Measurements from ENCODE around the gene IVD. TPM values are rescaled to one million over a fixed set of nuclear protein-coding genes. Genes with fewer than 3 reads are reported as not detected.

The IVD gene
- polyA plus RNA-seq, 2 donors: 13.4 to 14.9 TPM

GRCh38 chr15:40421246-40422157, 15.9 kb downstream of the IVD start:
- Histone ChIP-seq H3K4me3 (ENCODE audit: low read depth in 1 of 2, low read length in 2 of 2) (no peak overlapping the region), H3K27ac (ENCODE audit: low read depth in 2 of 2, low read length in 1 of 2) (no peak overlapping the region), H3K4me1 (ENCODE audit: control insufficient read depth in 2 of 2, insufficient read depth in 2 of 2, low read length in 1 of 2) (peaks cover 0 to 12% of the 10 kb centered on the region in 2 donors), H3K9me3 (ENCODE audit: control insufficient read depth in 2 of 2, insufficient read depth in 1 of 2, low read depth in 1 of 2, low read length in 1 of 2) (no peaks in the 10 kb centered on the region), H3K27me3 (ENCODE audit: control insufficient read depth in 1 of 2, insufficient read depth in 2 of 2, low read length in 2 of 2) (no peaks in the 10 kb centered on the region), H3K36me3 (ENCODE audit: control insufficient read depth in 2 of 2, insufficient read depth in 2 of 2, low read length in 1 of 2) (no peaks in the 10 kb centered on the region)
- WGBS, 2 donors: 9 to 12% methylated on average over 31 of the region's 31 CpGs

- Histone ChIP-seq H3K4me1 (ENCODE audit: control insufficient read depth in 2 of 2, insufficient read depth in 2 of 2, low read length in 1 of 2) (peaks cover 0 to 12% of the 10 kb centered on the region in 2 donors), H3K27me3 (ENCODE audit: control insufficient read depth in 1 of 2, insufficient read depth in 2 of 2, low read length in 2 of 2) (no peaks in the 10 kb centered on the region), H3K27ac (ENCODE audit: low read depth in 2 of 2, low read length in 1 of 2) (no peak overlapping the region), H3K4me3 (ENCODE audit: low read depth in 1 of 2, low read length in 2 of 2) (no peak overlapping the region), H3K36me3 (ENCODE audit: control insufficient read depth in 2 of 2, insufficient read depth in 2 of 2, low read length in 1 of 2) (no peaks in the 10 kb centered on the region), H3K9me3 (ENCODE audit: control insufficient read depth in 2 of 2, insufficient read depth in 1 of 2, low read depth in 1 of 2, low read length in 1 of 2) (no peaks in the 10 kb centered on the region)
- WGBS, 2 donors: 85 to 92% methylated on average over 6 of the region's 6 CpGs
These were observed 19.0 kb downstream of the IVD start for GRCh38 chr15:40424483-40425115.

GRCh38 chr15:40425681-40426080, 20.1 kb downstream of the IVD start:
- Histone ChIP-seq H3K9me3 (ENCODE audit: control insufficient read depth in 2 of 2, insufficient read depth in 1 of 2, low read depth in 1 of 2, low read length in 1 of 2) (no peaks in the 10 kb centered on the region), H3K27me3 (ENCODE audit: control insufficient read depth in 1 of 2, insufficient read depth in 2 of 2, low read length in 2 of 2) (no peaks in the 10 kb centered on the region), H3K4me3 (ENCODE audit: low read depth in 1 of 2, low read length in 2 of 2) (no peak overlapping the region), H3K36me3 (ENCODE audit: control insufficient read depth in 2 of 2, insufficient read depth in 2 of 2, low read length in 1 of 2) (no peaks in the 10 kb centered on the region), H3K4me1 (ENCODE audit: control insufficient read depth in 2 of 2, insufficient read depth in 2 of 2, low read length in 1 of 2) (peaks cover 0 to 10% of the 10 kb centered on the region in 2 donors), H3K27ac (ENCODE audit: low read depth in 2 of 2, low read length in 1 of 2) (no peak overlapping the region)
- 94 to 95% methylated on average over 5 of the region's 5 CpGs for WGBS, 2 donors

GRCh38 chr15:40427188-40427587, 21.6 kb downstream of the IVD start:
- Histone ChIP-seq H3K27ac (ENCODE audit: low read depth in 2 of 2, low read length in 1 of 2) (no peak overlapping the region), H3K27me3 (ENCODE audit: control insufficient read depth in 1 of 2, insufficient read depth in 2 of 2, low read length in 2 of 2) (no peaks in the 10 kb centered on the region), H3K36me3 (ENCODE audit: control insufficient read depth in 2 of 2, insufficient read depth in 2 of 2, low read length in 1 of 2) (no peaks in the 10 kb centered on the region), H3K4me3 (ENCODE audit: low read depth in 1 of 2, low read length in 2 of 2) (no peak overlapping the region), H3K4me1 (ENCODE audit: control insufficient read depth in 2 of 2, insufficient read depth in 2 of 2, low read length in 1 of 2) (peaks cover 0 to under 1% of the 10 kb centered on the region in 2 donors), H3K9me3 (ENCODE audit: control insufficient read depth in 2 of 2, insufficient read depth in 1 of 2, low read depth in 1 of 2, low read length in 1 of 2) (no peaks in the 10 kb centered on the region)
- 88 to 94% methylated on average over 9 of the region's 9 CpGs for WGBS, 2 donors

GRCh38 chr15:40428185-40428584, 22.6 kb downstream of the IVD start:
- Histone ChIP-seq H3K36me3 (ENCODE audit: control insufficient read depth in 2 of 2, insufficient read depth in 2 of 2, low read length in 1 of 2) (no peaks in the 10 kb centered on the region), H3K9me3 (ENCODE audit: control insufficient read depth in 2 of 2, insufficient read depth in 1 of 2, low read depth in 1 of 2, low read length in 1 of 2) (no peaks in the 10 kb centered on the region), H3K4me3 (ENCODE audit: low read depth in 1 of 2, low read length in 2 of 2) (no peak overlapping the region), H3K27me3 (ENCODE audit: control insufficient read depth in 1 of 2, insufficient read depth in 2 of 2, low read length in 2 of 2) (no peaks in the 10 kb centered on the region), H3K4me1 (ENCODE audit: control insufficient read depth in 2 of 2, insufficient read depth in 2 of 2, low read length in 1 of 2) (peaks cover 0 to 2% of the 10 kb centered on the region in 2 donors), H3K27ac (ENCODE audit: low read depth in 2 of 2, low read length in 1 of 2) (no peak overlapping the region)
- WGBS, 2 donors: 77 to 88% methylated on average over 4 of the region's 4 CpGs

GRCh38 chr15:40429068-40429710, 23.6 kb downstream of the IVD start:
- Histone ChIP-seq H3K27ac (ENCODE audit: low read depth in 2 of 2, low read length in 1 of 2) (no peak overlapping the region), H3K36me3 (ENCODE audit: control insufficient read depth in 2 of 2, insufficient read depth in 2 of 2, low read length in 1 of 2) (no peaks in the 10 kb centered on the region)
- 81% methylated on average over 10 of the region's 10 CpGs for WGBS, 2 donors

GRCh38 chr15:40430271-40430805, 24.7 kb downstream of the IVD start:
- Histone ChIP-seq H3K4me3 (ENCODE audit: low read depth in 1 of 2, low read length in 2 of 2) (no peak overlapping the region), H3K4me1 (ENCODE audit: control insufficient read depth in 2 of 2, insufficient read depth in 2 of 2, low read length in 1 of 2) (peaks cover 0 to 2% of the 10 kb centered on the region in 2 donors), H3K27ac (ENCODE audit: low read depth in 2 of 2, low read length in 1 of 2) (peak overlapping the region in 1 of 2 donors; percentile 17), H3K9me3 (ENCODE audit: control insufficient read depth in 2 of 2, insufficient read depth in 1 of 2, low read depth in 1 of 2, low read length in 1 of 2) (no peaks in the 10 kb centered on the region), H3K27me3 (ENCODE audit: control insufficient read depth in 1 of 2, insufficient read depth in 2 of 2, low read length in 2 of 2) (no peaks in the 10 kb centered on the region), H3K36me3 (ENCODE audit: control insufficient read depth in 2 of 2, insufficient read depth in 2 of 2, low read length in 1 of 2) (no peaks in the 10 kb centered on the region)
- 35 to 44% methylated on average over 10 of the region's 10 CpGs for WGBS, 2 donors

More at GRCh38 chr15:40429068-40429710, 23.6 kb downstream of the IVD start:
- H3K27me3 ChIP-seq (ENCODE audit: control insufficient read depth in 1 of 2, insufficient read depth in 2 of 2, low read length in 2 of 2): no peaks in the 10 kb centered on the region
- H3K4me3 ChIP-seq (ENCODE audit: low read depth in 1 of 2, low read length in 2 of 2): no peak overlapping the region
- peaks cover 0 to 2% of the 10 kb centered on the region in 2 donors for H3K4me1 ChIP-seq (ENCODE audit: control insufficient read depth in 2 of 2, insufficient read depth in 2 of 2, low read length in 1 of 2)
- H3K9me3 ChIP-seq (ENCODE audit: control insufficient read depth in 2 of 2, insufficient read depth in 1 of 2, low read depth in 1 of 2, low read length in 1 of 2): no peaks in the 10 kb centered on the region

- Histone ChIP-seq H3K4me1 (ENCODE audit: control insufficient read depth in 2 of 2, insufficient read depth in 2 of 2, low read length in 1 of 2) (peaks cover 2 to 11% of the 10 kb centered on the region in 2 donors), H3K9me3 (ENCODE audit: control insufficient read depth in 2 of 2, insufficient read depth in 1 of 2, low read depth in 1 of 2, low read length in 1 of 2) (no peaks in the 10 kb centered on the region), H3K4me3 (ENCODE audit: low read depth in 1 of 2, low read length in 2 of 2) (no peak overlapping the region), H3K27me3 (ENCODE audit: control insufficient read depth in 1 of 2, insufficient read depth in 2 of 2, low read length in 2 of 2) (peaks cover 4 to 8% of the 10 kb centered on the region in 2 donors), H3K36me3 (ENCODE audit: control insufficient read depth in 2 of 2, insufficient read depth in 2 of 2, low read length in 1 of 2) (no peaks in the 10 kb centered on the region), H3K27ac (ENCODE audit: low read depth in 2 of 2, low read length in 1 of 2) (no peak overlapping the region)
- WGBS, 2 donors: 59 to 66% methylated on average over 20 of the region's 20 CpGs
These were observed 29.6 kb downstream of the IVD start for GRCh38 chr15:40435023-40435709.

GRCh38 chr15:40435710-40436089, 30.1 kb downstream of the IVD start:
- Histone ChIP-seq H3K4me3 (ENCODE audit: low read depth in 1 of 2, low read length in 2 of 2) (peak overlapping the region; percentile 4 to 12), H3K27me3 (ENCODE audit: control insufficient read depth in 1 of 2, insufficient read depth in 2 of 2, low read length in 2 of 2) (peaks cover 4 to 8% of the 10 kb centered on the region in 2 donors), H3K36me3 (ENCODE audit: control insufficient read depth in 2 of 2, insufficient read depth in 2 of 2, low read length in 1 of 2) (no peaks in the 10 kb centered on the region), H3K4me1 (ENCODE audit: control insufficient read depth in 2 of 2, insufficient read depth in 2 of 2, low read length in 1 of 2) (peaks cover 2 to 11% of the 10 kb centered on the region in 2 donors), H3K27ac (ENCODE audit: low read depth in 2 of 2, low read length in 1 of 2) (no peak overlapping the region), H3K9me3 (ENCODE audit: control insufficient read depth in 2 of 2, insufficient read depth in 1 of 2, low read depth in 1 of 2, low read length in 1 of 2) (no peaks in the 10 kb centered on the region)
- WGBS, 2 donors: 9 to 14% methylated on average over 13 to 15 of the region's 15 CpGs
